Trophoblast cell (in vitro differentiated cells and primary cell): ENCODE data around the gene MKNK2. TPM values are rescaled to one million over a fixed set of nuclear protein-coding genes. Genes with fewer than 3 reads are reported as not detected.

Source experiments
- DNase-seq, 2 donors: peaks; one replicate each; pipeline ENCODE4 v3.0.0-alpha.2; 2016
- H2AFZ ChIP-seq: 2 replicates; pipeline ENCODE4 v1.6.1; 2013; ENCODE audit warnings: low read length, moderate library complexity, mild to moderate bottlenecking; ENCODE audit not compliant: insufficient read depth, poor library complexity
- H2AK5ac ChIP-seq: 2 replicates; pipeline ENCODE4 v1.6.1; 2013; ENCODE audit warnings: mild to moderate bottlenecking, low read length
- H2BK120ac ChIP-seq: 2 replicates; pipeline ENCODE4 v1.6.1; 2013; ENCODE audit warnings: low read length, mild to moderate bottlenecking, moderate library complexity; ENCODE audit not compliant: insufficient read depth, poor library complexity
- H2BK12ac ChIP-seq: 2 replicates; pipeline ENCODE4 v1.6.1; 2013; ENCODE audit warnings: mild to moderate bottlenecking, low read length, moderate library complexity
- H2BK5ac ChIP-seq: 2 replicates; pipeline ENCODE4 v1.6.1; 2013; ENCODE audit warnings: low read length, low read depth, moderate library complexity, mild to moderate bottlenecking; ENCODE audit not compliant: poor library complexity
- H3K14ac ChIP-seq: 2 replicates; pipeline ENCODE4 v1.6.1; 2013; ENCODE audit warnings: mild to moderate bottlenecking, low read length
- H3K18ac ChIP-seq: 2 replicates; pipeline ENCODE4 v1.6.1; 2013; ENCODE audit warnings: mild to moderate bottlenecking, low read length
- H3K23ac ChIP-seq: 2 replicates; pipeline ENCODE4 v1.6.1; 2013; ENCODE audit warnings: low read length
- H3K27ac ChIP-seq: 2 replicates; pipeline ENCODE4 v1.5.1; 2013; ENCODE audit warnings: low read depth, mild to moderate bottlenecking, inconsistent platforms, low read length, moderate library complexity
- H3K27me3 ChIP-seq: 2 replicates; pipeline ENCODE4 v1.6.1; 2013; ENCODE audit warnings: inconsistent platforms, mild to moderate bottlenecking, low read length, moderate library complexity; ENCODE audit not compliant: insufficient read depth
- H3K36me3 ChIP-seq, 2 experiments: 1 replicate in 1 of 2; 2 replicates in 1 of 2; pipeline ENCODE4 v1.6.1; 2013; ENCODE audit warnings: low read length in 2 of 2, mild to moderate bottlenecking in 2 of 2, moderate library complexity in 1 of 2; ENCODE audit not compliant: insufficient read depth in 2 of 2, control insufficient read depth in 1 of 2
- H3K4ac ChIP-seq: 2 replicates; pipeline ENCODE4 v1.6.1; 2013; ENCODE audit warnings: low read depth, mild to moderate bottlenecking, low read length, moderate library complexity
- H3K4me1 ChIP-seq, 2 experiments: 1 replicate in 1 of 2; 2 replicates in 1 of 2; pipeline ENCODE4 v1.6.1; 2013; ENCODE audit warnings: low read length in 2 of 2, mild to moderate bottlenecking in 2 of 2, moderate library complexity in 1 of 2; ENCODE audit not compliant: insufficient read depth in 2 of 2, control insufficient read depth in 1 of 2
- H3K4me2 ChIP-seq: 2 replicates; pipeline ENCODE4 v1.6.1; 2013; ENCODE audit warnings: inconsistent platforms, mild to moderate bottlenecking, low read length, moderate library complexity
- H3K4me3 ChIP-seq: 2 replicates; pipeline ENCODE4 v1.5.1; 2013; ENCODE audit warnings: mild to moderate bottlenecking, low read depth, low read length, inconsistent platforms
- H3K79me1 ChIP-seq: one replicate; pipeline ENCODE4 v1.6.1; 2013; ENCODE audit warnings: low read length
- H3K79me2 ChIP-seq: 2 replicates; pipeline ENCODE4 v1.6.1; 2013; ENCODE audit warnings: low read length, mild to moderate bottlenecking; ENCODE audit not compliant: control insufficient read depth, insufficient read depth, poor library complexity
- H3K9ac ChIP-seq: 2 replicates; pipeline ENCODE4 v1.6.1; 2013; ENCODE audit warnings: mild to moderate bottlenecking, low read length
- H3K9me3 ChIP-seq: 2 replicates; pipeline ENCODE4 v1.6.1; 2013; ENCODE audit warnings: low read depth, mild to moderate bottlenecking, control low read depth, inconsistent platforms, low read length; ENCODE audit not compliant: insufficient read depth
- H4K12ac ChIP-seq: 2 replicates; pipeline ENCODE4 v1.6.1; 2013; ENCODE audit warnings: low read depth, mild to moderate bottlenecking, low read length, moderate library complexity
- H4K8ac ChIP-seq: 2 replicates; pipeline ENCODE4 v1.6.1; 2013; ENCODE audit warnings: low read depth, mild to moderate bottlenecking, low read length, moderate library complexity
- H4K91ac ChIP-seq: one replicate; pipeline ENCODE4 v1.6.1; 2013; ENCODE audit warnings: low read depth, mild to moderate bottlenecking, low read length, moderate library complexity
- WGBS: extraction: QIAGEN DNeasy Blood & Tissue Kit; methylation state at CpG from one replicate; pipeline ENCODE4 v1.1.7; 2013; ENCODE audit warnings: missing lambda C conversion rate; ENCODE audit not compliant: insufficient read length, insufficient coverage; ENCODE audit errors: extremely low coverage; 5-methylcytosine and 5-hydroxymethylcytosine counted together
- polyA plus RNA-seq: library from polyadenylated mRNA; stranded (reverse); fragments of 200-250 nt; gene quantifications from 2 replicates; pipeline ENCODE4 v1.2.3, GENCODE V29; 2013

The MKNK2 gene
- 339 and 368 TPM in 2 replicates for polyA plus RNA-seq

DNA sequence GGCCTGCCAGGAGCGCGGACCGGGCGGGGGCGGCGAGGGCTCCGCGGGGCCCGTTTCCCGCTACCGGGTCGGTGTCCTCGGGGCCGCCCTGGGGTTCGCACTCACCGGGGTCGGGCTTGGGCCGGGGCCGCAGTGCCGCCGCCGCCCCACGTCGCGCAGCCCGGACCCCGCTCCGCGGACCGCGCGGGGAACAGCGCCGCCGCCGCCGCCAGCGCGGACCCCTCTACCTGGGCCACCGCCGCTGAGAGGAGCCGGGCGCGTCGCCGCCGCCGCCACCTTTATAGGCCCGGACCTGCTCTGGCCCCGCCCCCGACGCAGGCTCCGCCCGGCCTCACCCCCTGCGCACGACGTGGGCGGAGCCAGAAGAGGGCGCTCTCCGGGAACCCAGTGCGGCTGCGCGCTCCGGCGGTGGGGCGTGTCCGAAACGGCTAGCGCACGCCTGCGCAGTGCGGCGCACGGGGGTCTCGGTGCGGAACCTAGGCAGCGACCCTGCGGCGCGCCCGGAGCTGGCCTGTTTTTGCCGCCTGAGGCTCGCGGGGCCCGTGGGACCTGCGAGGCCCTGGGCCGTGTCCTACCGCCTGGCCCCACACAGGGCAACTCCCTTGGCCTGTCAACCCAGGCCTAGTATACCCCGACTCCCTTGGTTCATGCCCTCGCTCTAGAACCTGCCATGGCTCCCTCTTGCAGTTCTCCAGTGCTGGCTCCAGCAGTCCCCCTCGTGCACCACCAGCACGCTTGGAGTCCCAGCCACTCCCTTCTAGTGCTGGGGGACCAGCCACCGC, at the start of gene MKNK2:
MKNK2 (minus strand) TSS at position 254 of the 782 bp plus-strand sequence. CDS start 393 bp downstream, outside the sequence.
- peaks cover 15% of the 10 kb centered on the region for H3K79me1 ChIP-seq
- peaks cover 17 to 30% of the 10 kb centered on the region in 2 experiments for H3K4me1 ChIP-seq
- peak within 1 kb of the TSS; percentile 43 for H2BK120ac ChIP-seq
- H2AFZ ChIP-seq: peak within 1 kb of the TSS; percentile 50
- peak within 1 kb of the TSS; percentile 43 for H3K27ac ChIP-seq
- peak within 1 kb of the TSS; percentile 47 for H2AK5ac ChIP-seq
- peak within 1 kb of the TSS; percentile 88 for H3K14ac ChIP-seq
- peak within 1 kb of the TSS; percentile 99 for H4K8ac ChIP-seq
- DNase-seq: peak; percentile 81 to 97
- H4K91ac ChIP-seq: peak within 1 kb of the TSS; percentile 90
- H3K4me2 ChIP-seq: peak within 1 kb of the TSS; percentile 97
- peak within 1 kb of the TSS; percentile 13 for H2BK12ac ChIP-seq
- peak within 1 kb of the TSS; percentile 91 for H4K12ac ChIP-seq
- peak within 1 kb of the TSS; percentile 70 for H2BK5ac ChIP-seq
- no peak within 1 kb of the TSS for H3K23ac ChIP-seq
- H3K4me3 ChIP-seq: peak within 1 kb of the TSS; percentile 81
- H3K9ac ChIP-seq: peak within 1 kb of the TSS; percentile 84
- peaks cover 17 to 23% of the 10 kb centered on the region in 2 experiments for H3K36me3 ChIP-seq
- WGBS: no CpG with 5 or more reads among the region's 93 CpGs
- H3K79me2 ChIP-seq: peaks cover 17% of the 10 kb centered on the region
- no peaks in the 10 kb centered on the region for H3K27me3 ChIP-seq
- H3K18ac ChIP-seq: peak within 1 kb of the TSS; percentile 77
- peak within 1 kb of the TSS; percentile 57 for H3K4ac ChIP-seq
- no peaks in the 10 kb centered on the region for H3K9me3 ChIP-seq

DNA sequence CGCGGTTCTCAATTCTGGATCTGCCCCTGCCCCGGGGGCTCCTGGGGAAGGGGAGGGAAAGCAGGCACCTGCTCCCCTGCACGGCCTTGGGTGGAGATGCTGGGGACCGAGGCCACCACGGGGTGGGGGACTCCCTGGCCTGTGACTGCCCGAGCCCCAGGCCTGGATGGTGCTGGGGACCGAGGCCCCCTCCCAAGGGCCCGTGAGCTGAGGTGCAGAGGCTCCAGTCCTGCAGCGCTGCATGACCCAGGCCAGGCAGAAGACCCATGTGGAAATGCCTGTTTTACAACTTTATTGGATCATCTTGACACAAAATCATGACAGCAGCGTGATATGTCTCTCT, 49.6 kb upstream of the MKNK2 start:
- Histone ChIP-seq H3K18ac (no peak overlapping the region), H4K12ac (no peak overlapping the region), H3K36me3 (peaks cover 56 to 57% of the 10 kb centered on the region in 2 experiments), H2BK120ac (no peak overlapping the region), H4K8ac (no peak overlapping the region), H2BK12ac (no peak overlapping the region), H3K27ac (no peak overlapping the region), H3K27me3 (no peaks in the 10 kb centered on the region), H3K4ac (no peak overlapping the region), H3K4me3 (no peak overlapping the region), H3K9ac (no peak overlapping the region), H3K9me3 (peaks cover 7% of the 10 kb centered on the region), H2AFZ (no peak overlapping the region), H3K23ac (no peak overlapping the region), H2BK5ac (no peak overlapping the region), H2AK5ac (no peak overlapping the region), H3K14ac (no peak overlapping the region), H4K91ac (no peak overlapping the region), H3K4me1 (peaks cover 2 to 4% of the 10 kb centered on the region in 2 experiments), H3K4me2 (no peak overlapping the region), H3K79me1 (peaks cover 7% of the 10 kb centered on the region), H3K79me2 (peaks cover 2% of the 10 kb centered on the region)
- no peak for DNase-seq
- no CpG with 5 or more reads among the region's 11 CpGs for WGBS

DNA sequence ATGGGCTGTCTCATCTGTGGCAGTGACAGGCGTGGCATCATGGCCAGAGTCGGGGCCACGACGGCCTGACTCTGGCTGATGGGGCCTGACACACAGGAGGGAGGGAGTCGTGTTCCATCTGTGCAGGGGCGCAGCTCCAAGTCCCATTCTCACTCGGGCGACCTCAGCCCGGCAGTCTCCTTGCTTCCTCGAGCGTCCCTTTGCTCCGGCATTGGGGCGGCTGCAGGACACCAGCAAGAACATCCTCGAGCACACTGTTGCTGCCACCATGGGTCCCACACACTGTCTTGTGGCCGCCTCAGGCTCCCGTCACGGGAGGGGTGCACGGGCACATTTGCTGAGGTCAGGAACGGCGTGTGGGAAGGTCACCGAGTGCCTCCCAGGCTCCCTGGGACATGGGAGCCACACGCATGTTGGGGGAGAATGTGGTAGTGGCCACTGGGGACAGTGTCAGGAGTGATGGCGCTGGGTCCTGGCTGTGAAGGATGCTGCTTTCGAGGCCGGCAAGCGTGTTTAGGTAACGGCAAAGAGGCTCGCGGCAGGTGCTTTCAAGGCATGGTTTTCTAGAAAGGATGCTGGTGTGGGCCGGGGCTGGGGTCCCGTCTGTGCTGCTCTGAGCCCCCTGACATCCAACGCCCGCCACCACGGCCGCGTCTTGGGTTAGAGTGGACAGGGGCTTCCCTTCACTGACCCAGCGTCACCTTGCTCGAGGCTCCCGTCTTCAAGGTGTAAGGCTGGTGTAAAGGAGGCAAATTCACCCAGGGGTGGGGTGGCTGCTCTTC, 49.1 kb upstream of the MKNK2 start:
- no peak overlapping the region for H3K14ac ChIP-seq
- H2BK12ac ChIP-seq: no peak overlapping the region
- no peak overlapping the region for H4K8ac ChIP-seq
- H2BK120ac ChIP-seq: no peak overlapping the region
- H3K4me2 ChIP-seq: no peak overlapping the region
- no peak overlapping the region for H2AK5ac ChIP-seq
- no peak overlapping the region for H4K12ac ChIP-seq
- H3K18ac ChIP-seq: no peak overlapping the region
- H3K79me2 ChIP-seq: peaks cover 5% of the 10 kb centered on the region
- H3K27ac ChIP-seq: no peak overlapping the region
- H4K91ac ChIP-seq: no peak overlapping the region
- no peak for DNase-seq
- peaks cover 7% of the 10 kb centered on the region for H3K79me1 ChIP-seq
- no CpG with 5 or more reads among the region's 39 CpGs for WGBS
- no peak overlapping the region for H2AFZ ChIP-seq
- H3K9me3 ChIP-seq: peaks cover 5% of the 10 kb centered on the region
- no peaks in the 10 kb centered on the region for H3K27me3 ChIP-seq
- H3K4ac ChIP-seq: no peak overlapping the region
- H2BK5ac ChIP-seq: no peak overlapping the region
- H3K36me3 ChIP-seq: peaks cover 52% of the 10 kb centered on the region in 2 experiments
- H3K4me3 ChIP-seq: no peak overlapping the region
- H3K4me1 ChIP-seq: peaks cover 7 to 8% of the 10 kb centered on the region in 2 experiments
- no peak overlapping the region for H3K23ac ChIP-seq
- H3K9ac ChIP-seq: no peak overlapping the region

DNA sequence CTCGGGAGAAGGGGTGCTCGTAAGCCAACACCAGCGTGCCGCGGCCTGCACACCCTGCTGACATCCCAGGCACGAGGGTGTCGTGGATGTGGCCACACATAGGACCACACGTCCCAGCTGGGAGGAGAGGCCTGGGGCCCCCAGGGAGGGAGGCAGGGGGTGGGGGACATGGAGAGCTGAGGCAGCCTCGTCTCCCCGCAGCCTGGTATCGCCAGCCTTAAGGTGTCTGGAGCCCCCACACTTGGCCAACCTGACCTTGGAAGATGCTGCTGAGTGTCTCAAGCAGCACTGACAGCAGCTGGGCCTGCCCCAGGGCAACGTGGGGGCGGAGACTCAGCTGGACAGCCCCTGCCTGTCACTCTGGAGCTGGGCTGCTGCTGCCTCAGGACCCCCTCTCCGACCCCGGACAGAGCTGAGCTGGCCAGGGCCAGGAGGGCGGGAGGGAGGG, 48.0 kb upstream of the MKNK2 start:
- H3K18ac ChIP-seq: no peak overlapping the region
- peaks cover 43% of the 10 kb centered on the region in 2 experiments for H3K36me3 ChIP-seq
- peaks cover 5% of the 10 kb centered on the region for H3K79me2 ChIP-seq
- H3K27ac ChIP-seq: no peak overlapping the region
- H3K27me3 ChIP-seq: no peaks in the 10 kb centered on the region
- H3K23ac ChIP-seq: no peak overlapping the region
- H2AFZ ChIP-seq: no peak overlapping the region
- H3K9ac ChIP-seq: no peak overlapping the region
- no peak overlapping the region for H3K14ac ChIP-seq
- no peak for DNase-seq
- no peak overlapping the region for H3K4me3 ChIP-seq
- no peak overlapping the region for H2AK5ac ChIP-seq
- no peak overlapping the region for H2BK12ac ChIP-seq
- H3K4ac ChIP-seq: no peak overlapping the region
- H4K8ac ChIP-seq: no peak overlapping the region
- H3K4me1 ChIP-seq: peaks cover 13 to 14% of the 10 kb centered on the region in 2 experiments
- no peak overlapping the region for H2BK120ac ChIP-seq
- H3K9me3 ChIP-seq: peaks cover 5% of the 10 kb centered on the region
- H4K12ac ChIP-seq: no peak overlapping the region
- H3K4me2 ChIP-seq: no peak overlapping the region
- no peak overlapping the region for H2BK5ac ChIP-seq
- H4K91ac ChIP-seq: no peak overlapping the region
- H3K79me1 ChIP-seq: peaks cover 7% of the 10 kb centered on the region
- WGBS: no CpG with 5 or more reads among the region's 16 CpGs
